K562 (cell line): ENCODE measurements around the gene ABLIM2. TPM values are rescaled to one million over a fixed set of nuclear protein-coding genes. Genes with fewer than 3 reads are reported as not detected.

Experiments used
- ATAC-seq: fragments of 200-7000 bp; cut with Tn5 transposase; 3 replicates; pipeline ENCODE4 v1.9.1; 2020; ENCODE audit warnings: moderate library complexity
- BruUV-seq: library from RNA; stranded (reverse); fragments of 400-500 nt; replicated peaks from 2 replicates; lab custom pipeline; 2021; lab: Mats Ljungman, UMichigan
- CTCF ChIA-PET: fragments of 300-600 bp; formaldehyde crosslinking; extraction: SDS; loops from one replicate; lab custom pipeline; 2021; ENCODE audit warnings: low intra/inter-chr PET ratio; lab: Yijun Ruan, JAX
- POLR2A ChIA-PET: fragments of 300-600, 350-650 bp; sonication (Branson Sonifier 250); formaldehyde crosslinking; extraction: SDS; loops from one replicate; lab custom pipeline; 2021; ENCODE audit warnings: antibody characterized with exemption, inconsistent platforms; lab: Yijun Ruan, JAX
- DNase-seq, 4 experiments: peaks; one replicate each; pipeline versions ENCODE4 v3.0.0 to v3.0.0-alpha.2; 2011 to 2018; ENCODE audit warnings: low spot score in 3 of 4, mixed read lengths in 3 of 4; ENCODE audit errors: extremely low read depth in 1 of 4
- FAIRE-seq: peaks from 2 replicates; lab custom pipeline; 2011; peaks lifted over from hg19 to GRCh38; lab: Jason Lieb, UNC
- H2AFZ ChIP-seq: 2 replicates; pipeline ENCODE4 v1.6.0; 2011; ENCODE audit warnings: low read depth, low read length, control low read depth, inconsistent platforms
- H3K27ac ChIP-seq: fragments of 200-600 bp; 3 replicates; pipeline ENCODE4 v1.8.0; 2011; ENCODE audit warnings: low read depth, mild to moderate bottlenecking, control low read depth, inconsistent platforms, low read length, moderate library complexity, mixed read lengths; ENCODE audit errors: extremely low read depth
- H3K27me3 ChIP-seq, 2 experiments: fragments of 300-600 bp in 1 of 2; 2 replicates in 1 of 2; 3 replicates in 1 of 2; pipeline versions ENCODE4 v1.6.0 to v1.8.0; 2011; ENCODE audit warnings: inconsistent platforms in 2 of 2, low read length in 2 of 2, mild to moderate bottlenecking in 1 of 2, mixed read lengths in 1 of 2, moderate library complexity in 1 of 2; ENCODE audit not compliant: control insufficient read depth in 2 of 2, insufficient read depth in 2 of 2
- H3K36me3 ChIP-seq: fragments of 300-600 bp; 3 replicates; pipeline ENCODE4 v1.8.0; 2011; ENCODE audit warnings: mild to moderate bottlenecking, low read length, inconsistent platforms; ENCODE audit not compliant: control insufficient read depth, insufficient read depth
- H3K4me1 ChIP-seq, 2 experiments: fragments of 200-600 bp in 1 of 2; replicated peaks in 1 of 2; 2 replicates in 1 of 2; 3 replicates in 1 of 2; pipeline versions ENCODE4 v1.5.1 to v1.8.0; 2011; ENCODE audit warnings: inconsistent platforms in 2 of 2, low read length in 2 of 2, mild to moderate bottlenecking in 1 of 2, mixed read lengths in 1 of 2, moderate library complexity in 1 of 2; ENCODE audit not compliant: control insufficient read depth in 2 of 2, insufficient read depth in 2 of 2
- H3K4me2 ChIP-seq: 2 replicates; pipeline ENCODE4 v1.6.1; 2011; ENCODE audit warnings: low read length, control low read depth, inconsistent platforms, mixed read lengths; ENCODE audit not compliant: insufficient read depth
- H3K4me3 ChIP-seq: fragments of 200-600 bp; sonication (generic), shearing (Covaris generic); 2 replicates; pipeline ENCODE4 v1.5.1; 2016; ENCODE audit warnings: control low read depth, inconsistent platforms
- H3K79me2 ChIP-seq: fragments of 200-600 bp; 3 replicates; pipeline ENCODE4 v1.8.0; 2011; ENCODE audit warnings: low read length, inconsistent platforms; ENCODE audit not compliant: control insufficient read depth, insufficient read depth
- H3K9ac ChIP-seq, 2 experiments: 2 replicates each; pipeline versions ENCODE4 v1.6.0 to v1.6.1; 2011; ENCODE audit warnings: low read depth in 2 of 2, low read length in 2 of 2, control low read depth in 1 of 2, inconsistent platforms in 1 of 2, mild to moderate bottlenecking in 1 of 2, mixed read lengths in 1 of 2; ENCODE audit not compliant: insufficient read depth in 1 of 2
- H3K9me1 ChIP-seq: one replicate; pipeline ENCODE4 v1.6.0; 2011; ENCODE audit warnings: inconsistent platforms, mild to moderate bottlenecking, low read length, moderate library complexity; ENCODE audit not compliant: control insufficient read depth, insufficient read depth
- H3K9me3 ChIP-seq: replicated peaks from 2 replicates; pipeline ENCODE4 v1.5.1; 2011; ENCODE audit warnings: low read depth, low read length, inconsistent platforms; ENCODE audit not compliant: control insufficient read depth, insufficient read depth
- H4K20me1 ChIP-seq: replicated peaks from 2 replicates; pipeline ENCODE4 v1.6.1; 2011; ENCODE audit warnings: low read length, inconsistent platforms, mixed read lengths; ENCODE audit not compliant: control insufficient read depth, insufficient read depth
- ADNP ChIP-seq: fragments of 200-800 bp; sonication (Bioruptor generic); IDR thresholded peaks from 2 replicates; pipeline ENCODE4 v1.6.1; 2016; ENCODE audit warnings: missing genetic modification characterization, missing compliant biosample characterization
- C11orf30 ChIP-seq: fragments of 450-650 bp; IDR thresholded peaks from 2 replicates; pipeline ENCODE4 v1.6.1; 2016; ENCODE audit warnings: low read depth, mild to moderate bottlenecking
- ELK1 ChIP-seq: sonication (generic); formaldehyde crosslinking; IDR thresholded peaks from 2 replicates; pipeline ENCODE4 v1.8.1; 2022; ENCODE audit warnings: missing genetic modification reagents
- FOXM1 ChIP-seq, 2 experiments: fragments of 450-650 bp in 1 of 2; sonication (generic) in 1 of 2; formaldehyde crosslinking in 1 of 2; IDR thresholded peaks; 2 replicates each; pipeline versions ENCODE4 v1.6.1 to v1.9.0; 2017 to 2022; ENCODE audit warnings: low read depth in 2 of 2, mild to moderate bottlenecking in 2 of 2, missing genetic modification reagents in 1 of 2, moderate library complexity in 1 of 2
- FOXO4 ChIP-seq: fragments of 450-650 bp; formaldehyde crosslinking; IDR thresholded peaks from 2 replicates; pipeline ENCODE4 v1.4.0; 2020; ENCODE audit warnings: mild to moderate bottlenecking, moderate library complexity
- GMEB1 ChIP-seq: fragments of 250-450 bp; sonication (Bioruptor Pico); IDR thresholded peaks from 2 replicates; pipeline ENCODE4 v1.4.0; 2020; ENCODE audit warnings: mild to moderate bottlenecking
- HDAC2 ChIP-seq: fragments of 450-650 bp; IDR thresholded peaks from 2 replicates; pipeline ENCODE4 v1.6.1; 2016; ENCODE audit warnings: mild to moderate bottlenecking
- HDAC6 ChIP-seq: IDR thresholded peaks from 2 replicates; pipeline ENCODE4 v1.6.1; 2012; ENCODE audit warnings: low read depth, mild to moderate bottlenecking, control low read depth, inconsistent platforms, low read length, moderate library complexity
- HMG20B ChIP-seq: fragments of 250-450 bp; sonication (Bioruptor Pico); IDR thresholded peaks from 2 replicates; pipeline ENCODE4 v1.5.0; 2021; ENCODE audit warnings: mild to moderate bottlenecking
- HMGXB4 ChIP-seq: sonication (generic); formaldehyde crosslinking; IDR thresholded peaks from 2 replicates; pipeline ENCODE4 v1.8.1; 2023; ENCODE audit warnings: mild to moderate bottlenecking, missing genetic modification reagents
- SMARCA5 ChIP-seq: fragments of 450-650 bp; IDR thresholded peaks from 2 replicates; pipeline ENCODE4 v1.6.1; 2016
- SRSF7 ChIP-seq: fragments of 200-400 bp; formaldehyde crosslinking; optimal IDR thresholded peaks from 2 replicates; pipeline ENCODE3; 2017; ENCODE audit warnings: mild to moderate bottlenecking, low read depth, low read length
- ZC3H8 ChIP-seq: fragments of 450-650 bp; IDR thresholded peaks from 2 replicates; pipeline ENCODE4 v1.6.1; 2017
- ZFP1 ChIP-seq: fragments of 450-650 bp; formaldehyde crosslinking; IDR thresholded peaks from 2 replicates; pipeline ENCODE4 v1.4.0; 2020; ENCODE audit warnings: mild to moderate bottlenecking, mixed read lengths
- ZNF384 ChIP-seq: IDR thresholded peaks from 2 replicates; pipeline ENCODE4 v1.6.1; 2012; ENCODE audit warnings: low read depth, low read length, improper control_type of control experiment
- WGBS: fragments of 100-300 bp; shearing (Covaris generic); methylation state at CpG from one replicate; pipeline ENCODE4 v1.1.6; 2016; ENCODE audit warnings: low coverage, mixed read lengths; ENCODE audit not compliant: insufficient coverage; ENCODE audit errors: missing lambda C conversion rate; 5-methylcytosine and 5-hydroxymethylcytosine counted together
- in situ Hi-C: fragments of 300-500 bp; cut with MboI; formaldehyde crosslinking; loops from 4 replicates; pipeline ENCODE4 v1.15.0; 2018; ENCODE audit warnings: inconsistent platforms, mixed read lengths
- intact Hi-C: fragments of 100-400 bp; cut with micrococcal nuclease; formaldehyde crosslinking; loops from 2 replicates; pipeline ENCODE4 v1.14.2; 2022
- polyA plus RNA-seq, 8 experiments: library from polyadenylated mRNA; depleted of rRNA in 4 of 8; stranded (reverse) in 5 of 8; unstranded in 3 of 8; fragments of >200 nt; fragmentation: Nextera tagmentation in 2 of 8; fragmentation: Illumina TruSeq in 1 of 8; extraction: Ambion mirVana in 2 of 8; extraction: Trizol in 1 of 8; gene quantifications; 2 replicates each; pipeline versions ENCODE4 v1.2.1 to v1.2.3, GENCODE V29; 2011 to 2014; ENCODE audit warnings: inconsistent platforms in 1 of 8, missing spikeins in 1 of 8
- total RNA-seq, 7 experiments: library from RNA; depleted of rRNA in 6 of 7; stranded (reverse); fragments of >200 nt in 6 of 7; fragmentation: Illumina TruSeq in 2 of 7; extraction: Trizol in 2 of 7; gene quantifications; 2 replicates each; pipeline versions ENCODE4 v1.2.1 to v1.2.3, GENCODE V29; 2011 to 2021; ENCODE audit warnings: low replicate concordance in 1 of 7

Gene ABLIM2
- total and polyA plus RNA-seq, 9 of the 15 experiments (the other 6 are each of a cell fraction or from before 2014, with no cell fraction given): not detected

- Histone ChIP-seq H3K36me3 (no peaks in the 10 kb centered on the region), H4K20me1 (peaks cover 7% of the 10 kb centered on the region; the same call in 1 of the 2 replicates), H3K27ac (no peak overlapping the region), H3K79me2 (no peaks in the 10 kb centered on the region), H3K27me3 (peaks cover 11 to 73% of the 10 kb centered on the region in 2 experiments; a peak in 4 of 5 replicates), H3K9ac (no peak overlapping the region), H3K9me3 (no peaks in the 10 kb centered on the region), H2AFZ (no peak overlapping the region), H3K4me3 (no peak overlapping the region), H3K4me1 (peaks cover 0 to 5% of the 10 kb centered on the region in 2 experiments; a peak in 1 of 5 replicates), H3K4me2 (no peak overlapping the region), H3K9me1 (no peaks in the 10 kb centered on the region)
- in situ Hi-C loops (no loop called here), intact Hi-C loops (no loop called here)
- TF ChIP-seq ZNF384 (no peak), ZC3H8 (no peak), GMEB1 (CRISPR knock-in tag) (no peak), ELK1 (CRISPR knock-in tag) (no peak), HMG20B (no peak), ZFP1 (CRISPR knock-in tag) (no peak), HMGXB4 (CRISPR knock-in tag) (no peak), ADNP (tag) (no peak), FOXO4 (no peak), FOXM1 (IDR thresholded peaks at IDR 0.05; ENCODE audit: low read depth) (no peak), FOXM1 (CRISPR knock-in tag; IDR thresholded peaks at IDR 0.05; ENCODE audit: low read depth) (no peak), SRSF7 (no peak), C11orf30 (no peak), SMARCA5 (no peak), HDAC6 (no peak), HDAC2 (no peak)
- FAIRE-seq (no peak), ATAC-seq (no peak), DNase-seq (no peak)
- WGBS: 0% methylated on average over 3 of the region's 3 CpGs
- ChIA-PET POLR2A (no interaction called here), CTCF (no interaction called here)
- no TSS peak for BruUV-seq
Observed at GRCh38 chr4:8102076-8102355, 56.6 kb downstream of the ABLIM2 start.
